Adrenal gland (tissue), 12 donors: Measurements from ENCODE around the gene TTLL11. TPM values are rescaled to one million over a fixed set of nuclear protein-coding genes. Genes with fewer than 3 reads are reported as not detected.

Experiments
- DNase-seq, 7 donors: peaks; one replicate each; pipeline ENCODE4 v3.0.0-alpha.2; 2019 to 2020
- H3K27ac ChIP-seq, 5 donors: fragments of 200-600 bp; sonication (generic) in 4 of 5; 1 replicate in 3 of 5; 2 replicates in 2 of 5; pipeline versions ENCODE4 v1.5.1 to v1.8.0; 2016 to 2020; ENCODE audit warnings: mild to moderate bottlenecking in 1 of 5
- H3K27me3 ChIP-seq: fragments of 200-600 bp; 2 replicates; pipeline ENCODE4 v1.8.0; 2021
- H3K36me3 ChIP-seq, 2 donors: fragments of 200-600 bp; replicated peaks in 1 of 2; 1 replicate in 1 of 2; 2 replicates in 1 of 2; pipeline versions ENCODE4 v1.5.1 to v1.8.0; 2018 to 2022
- H3K4me1 ChIP-seq, 2 donors: fragments of 200-600 bp; replicated peaks in 1 of 2; 1 replicate in 1 of 2; 2 replicates in 1 of 2; pipeline versions ENCODE4 v1.5.1 to v1.8.0; 2018 to 2021
- H3K4me3 ChIP-seq, 4 donors: fragments of 200-600 bp; sonication (generic) in 3 of 4; one replicate each; pipeline ENCODE4 v1.5.1; 2016 to 2018
- H3K9me3 ChIP-seq, 3 donors: fragments of 200-600 bp; sonication (generic) in 1 of 3; replicated peaks in 1 of 3; 1 replicate in 2 of 3; 2 replicates in 1 of 3; pipeline versions ENCODE4 v1.5.1 to v1.8.0; 2016 to 2021
- POLR2A ChIP-seq, 2 donors: fragments of 450-650 bp; IDR thresholded peaks; one replicate each; pipeline ENCODE4 v1.6.1; 2017; ENCODE audit warnings: antibody characterized with exemption in 2 of 2, mild to moderate bottlenecking in 2 of 2, moderate library complexity in 1 of 2
- WGBS, 4 donors: extraction: QIAGEN DNeasy Blood & Tissue Kit in 2 of 4; methylation state at CpG; one replicate each; pipeline versions ENCODE4 v1.1.5 to v1.1.7; 2013 to 2017; 5-methylcytosine and 5-hydroxymethylcytosine counted together
- intact Hi-C, 2 donors: fragments of 100-400 bp; cut with DNase I; formaldehyde crosslinking; loops; one replicate each; pipeline versions ENCODE4 v1.14.1 to v1.15.0; 2022 to 2023
- polyA plus RNA-seq, 3 donors: library from polyadenylated mRNA; stranded (reverse); fragments of 200-250 nt in 2 of 3; fragments of 350-450 nt in 1 of 3; fragmentation: Illumina TruSeq in 1 of 3; extraction: RNeasy Lipid Tissue Mini Kit (QIAGEN cat#74804) in 1 of 3; gene quantifications; one replicate each; pipeline ENCODE4 v1.2.3, GENCODE V29; 2013 to 2014
- total RNA-seq, 9 donors: library from RNA; depleted of rRNA in 4 of 9; stranded (reverse); fragments of >200 nt in 4 of 9; fragments of 120-200 nt in 1 of 9; fragmentation: NEBNext Ultra II Directional in 1 of 9; extraction: Animal tissue kit (Norgen Biotek cat#: 25700) in 1 of 9; gene quantifications; one replicate each; pipeline versions ENCODE4 v1.1.0 to v1.2.4, GENCODE V29; 2013 to 2023
- TF ChIP-seq, protein P1 (sequence below), 6 experiments: fragments of 450-650 bp in 4 of 6; fragments of 200-600 bp in 2 of 6; sonication (generic) in 1 of 6; IDR thresholded peaks; 1 replicate in 5 of 6; 2 replicates in 1 of 6; pipeline versions ENCODE4 v1.5.1 to v1.8.0; 2016 to 2021; ENCODE audit warnings: antibody characterized with exemption in 6 of 6, mild to moderate bottlenecking in 2 of 6, moderate library complexity in 1 of 6
- donor health status: healthy with polysubstance abuse.
- donor health status: Bipolar disorder and iron deficiency.
- donor health status: DM: yes; HTN: yes; CAD: no.
- donor health status: DM: no; HTN: no; CAD: no.
- donor health status: DM: no; HTN: no; CAD: no.
- donor health status: DM: yes; HTN: yes; CAD: no.

TTLL11 gene
- total and polyA plus RNA-seq, 12 donors = 4.8 to 30.9 (median 13.7) TPM

DNA sequence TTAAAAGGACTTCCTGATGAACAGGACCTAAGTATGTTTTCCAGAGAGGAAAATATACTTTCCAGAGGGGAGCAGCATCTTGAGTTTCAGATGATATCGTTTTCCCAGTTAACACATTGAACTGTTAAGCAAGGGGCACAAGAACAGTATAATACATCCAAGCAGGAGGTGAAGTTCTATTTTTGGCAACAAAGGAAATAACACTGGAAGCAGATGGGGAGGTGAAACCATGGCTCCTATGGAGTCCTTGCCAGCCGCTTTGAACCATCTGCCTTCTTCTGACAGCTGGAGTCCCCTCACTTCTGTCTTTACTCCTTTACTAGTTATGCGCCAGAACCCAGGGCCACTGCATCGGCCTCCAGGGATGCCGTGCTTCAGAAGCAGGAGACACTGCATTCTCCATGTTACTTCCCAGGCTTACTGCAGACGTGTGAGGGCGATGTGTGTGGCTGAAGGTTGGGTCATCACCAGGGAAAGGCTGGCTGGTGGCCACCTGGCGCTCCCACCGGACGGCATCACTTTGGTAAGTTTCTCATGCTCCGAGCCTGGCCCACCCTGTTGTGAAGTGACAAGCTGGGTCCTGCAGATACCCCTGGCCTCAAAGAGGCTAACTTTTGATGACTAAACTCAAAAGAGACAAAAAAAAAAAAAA lies 77.8 kb downstream of the TTLL11 start:
- H3K9me3 ChIP-seq = no peaks in the 10 kb centered on the region
- WGBS, 4 donors = 79 to 88% (median 85%) methylated on average over 11 of the region's 11 CpGs
- DNase-seq = no peak
- no peak overlapping the region for H3K27ac ChIP-seq
- TF ChIP-seq, protein P1, sequence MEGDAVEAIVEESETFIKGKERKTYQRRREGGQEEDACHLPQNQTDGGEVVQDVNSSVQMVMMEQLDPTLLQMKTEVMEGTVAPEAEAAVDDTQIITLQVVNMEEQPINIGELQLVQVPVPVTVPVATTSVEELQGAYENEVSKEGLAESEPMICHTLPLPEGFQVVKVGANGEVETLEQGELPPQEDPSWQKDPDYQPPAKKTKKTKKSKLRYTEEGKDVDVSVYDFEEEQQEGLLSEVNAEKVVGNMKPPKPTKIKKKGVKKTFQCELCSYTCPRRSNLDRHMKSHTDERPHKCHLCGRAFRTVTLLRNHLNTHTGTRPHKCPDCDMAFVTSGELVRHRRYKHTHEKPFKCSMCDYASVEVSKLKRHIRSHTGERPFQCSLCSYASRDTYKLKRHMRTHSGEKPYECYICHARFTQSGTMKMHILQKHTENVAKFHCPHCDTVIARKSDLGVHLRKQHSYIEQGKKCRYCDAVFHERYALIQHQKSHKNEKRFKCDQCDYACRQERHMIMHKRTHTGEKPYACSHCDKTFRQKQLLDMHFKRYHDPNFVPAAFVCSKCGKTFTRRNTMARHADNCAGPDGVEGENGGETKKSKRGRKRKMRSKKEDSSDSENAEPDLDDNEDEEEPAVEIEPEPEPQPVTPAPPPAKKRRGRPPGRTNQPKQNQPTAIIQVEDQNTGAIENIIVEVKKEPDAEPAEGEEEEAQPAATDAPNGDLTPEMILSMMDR (IDR thresholded peaks at IDR 0.05) = no peak
- intact Hi-C loops = no loop called here
- no peaks in the 10 kb centered on the region for H3K27me3 ChIP-seq
- H3K36me3 ChIP-seq = no peaks in the 10 kb centered on the region
- no peak overlapping the region for H3K4me3 ChIP-seq
- H3K4me1 ChIP-seq = peaks cover 0 to 13% of the 10 kb centered on the region in 2 donors

DNA sequence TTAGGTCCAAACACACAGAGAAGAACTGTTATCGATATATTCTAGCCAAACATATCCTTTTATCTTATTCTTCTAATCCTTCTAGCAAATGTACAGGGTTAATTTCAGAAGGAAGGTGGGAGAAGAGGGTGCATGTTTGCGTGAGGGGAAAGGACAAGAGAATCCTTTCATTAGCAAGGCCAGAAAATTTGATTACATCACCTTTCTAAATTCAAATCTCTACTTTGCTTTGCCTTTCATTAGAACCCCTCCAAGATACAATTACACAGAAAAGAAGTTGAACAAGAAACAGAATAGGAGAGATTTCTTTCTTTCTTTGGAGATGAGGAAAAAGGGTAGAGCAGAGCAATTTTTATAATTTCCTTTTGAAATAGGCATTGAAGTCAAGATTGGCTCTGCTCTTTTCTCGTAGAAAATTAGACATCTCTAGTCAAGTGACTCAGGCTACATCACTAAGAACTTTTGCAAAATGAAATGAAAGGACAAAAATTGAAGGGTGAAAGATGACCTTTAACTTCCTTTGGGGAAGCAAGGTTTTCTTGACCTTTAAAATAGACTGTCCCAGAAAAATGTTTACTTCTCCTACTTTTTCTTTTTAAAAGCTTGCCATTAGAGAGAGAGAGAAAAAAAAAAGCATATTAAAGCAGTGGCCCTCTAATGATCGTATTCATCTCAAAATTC lies 81.2 kb downstream of the TTLL11 start:
- Histone ChIP-seq H3K4me3 (no peak overlapping the region), H3K27ac (peak overlapping the region in 2 of 5 donors; percentile 45 to 48), H3K9me3 (no peaks in the 10 kb centered on the region), H3K27me3 (no peaks in the 10 kb centered on the region), H3K36me3 (no peaks in the 10 kb centered on the region), H3K4me1 (peaks cover 0 to 12% of the 10 kb centered on the region in 2 donors)
- WGBS, 4 donors = 59 to 61% (median 60%) methylated on average over 4 of the region's 4 CpGs
- no peak for DNase-seq
- TF ChIP-seq, protein P1 (IDR thresholded peaks at IDR 0.05) = no peak
- no peak for TF ChIP-seq POLR2A (IDR thresholded peaks at IDR 0.05)
- intact Hi-C loops = no loop called here

DNA sequence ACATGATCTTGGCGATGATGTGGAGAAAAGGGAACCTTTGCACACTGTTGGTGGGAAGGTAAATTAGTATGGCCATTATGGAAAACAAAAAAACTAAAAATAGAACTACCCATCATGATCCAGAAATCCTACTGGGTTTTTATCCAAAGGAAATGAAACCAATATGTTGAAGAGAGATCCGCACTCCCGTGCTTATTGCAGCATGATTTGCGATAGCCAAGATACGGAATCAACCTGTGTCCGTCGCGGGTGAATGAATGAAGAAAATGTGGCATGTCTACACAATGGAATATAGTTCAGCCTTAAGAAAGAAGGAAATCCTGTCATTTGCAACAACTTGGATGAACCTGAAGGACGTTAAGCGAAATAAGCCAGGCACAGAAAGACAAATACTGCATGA lies 84.5 kb downstream of the TTLL11 start:
- intact Hi-C loops = no loop called here
- WGBS, 4 donors = 90 to 93% (median 93%) methylated on average over 10 of the region's 10 CpGs
- TF ChIP-seq, protein P1 (IDR thresholded peaks at IDR 0.05) = no peak
- no peak for TF ChIP-seq POLR2A (IDR thresholded peaks at IDR 0.05)
- Histone ChIP-seq H3K9me3 (no peaks in the 10 kb centered on the region), H3K27me3 (no peaks in the 10 kb centered on the region), H3K27ac (no peak overlapping the region), H3K36me3 (no peaks in the 10 kb centered on the region), H3K4me1 (no peaks in the 10 kb centered on the region), H3K4me3 (no peak overlapping the region)
- DNase-seq = no peak

DNA sequence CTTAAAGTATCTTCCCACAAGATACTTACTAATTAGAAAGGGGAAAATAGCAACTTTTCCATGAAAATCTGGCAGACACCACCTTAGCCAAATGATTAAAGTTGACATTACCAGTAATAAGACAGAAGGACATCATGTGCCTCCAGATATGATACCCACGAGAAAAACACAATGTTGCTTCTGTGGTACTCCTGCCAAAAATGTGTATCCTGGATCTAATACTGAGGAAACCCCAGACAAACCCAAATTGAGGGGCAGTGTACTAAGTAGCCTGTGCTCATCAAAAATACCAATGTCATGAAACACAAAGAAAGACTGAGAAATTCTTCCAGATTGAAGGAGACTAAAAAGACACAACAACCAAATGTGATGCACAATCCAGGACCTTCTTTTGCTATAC lies 85.3 kb downstream of the TTLL11 start:
- DNase-seq = no peak
- intact Hi-C loops = no loop called here
- whole genome bisulfite sequencing, 4 donors = 15 to 38% (median 32%) methylated on average over 1 of the region's 1 CpG
- H3K27me3 ChIP-seq = no peaks in the 10 kb centered on the region
- H3K4me3 ChIP-seq = no peak overlapping the region
- H3K4me1 ChIP-seq = no peaks in the 10 kb centered on the region
- TF ChIP-seq, protein P1 (IDR thresholded peaks at IDR 0.05) = no peak
- H3K27ac ChIP-seq = no peak overlapping the region
- H3K36me3 ChIP-seq = no peaks in the 10 kb centered on the region
- H3K9me3 ChIP-seq = no peaks in the 10 kb centered on the region
